ENCODE results near the gene PAPOLA. TPM values are rescaled to one million over a fixed set of nuclear protein-coding genes. Genes with fewer than 3 reads are reported as not detected.

PAPOLA gene
- total RNA-seq, 2 experiments from 2014 or later, result 99.3 to 197 TPM

DNA sequence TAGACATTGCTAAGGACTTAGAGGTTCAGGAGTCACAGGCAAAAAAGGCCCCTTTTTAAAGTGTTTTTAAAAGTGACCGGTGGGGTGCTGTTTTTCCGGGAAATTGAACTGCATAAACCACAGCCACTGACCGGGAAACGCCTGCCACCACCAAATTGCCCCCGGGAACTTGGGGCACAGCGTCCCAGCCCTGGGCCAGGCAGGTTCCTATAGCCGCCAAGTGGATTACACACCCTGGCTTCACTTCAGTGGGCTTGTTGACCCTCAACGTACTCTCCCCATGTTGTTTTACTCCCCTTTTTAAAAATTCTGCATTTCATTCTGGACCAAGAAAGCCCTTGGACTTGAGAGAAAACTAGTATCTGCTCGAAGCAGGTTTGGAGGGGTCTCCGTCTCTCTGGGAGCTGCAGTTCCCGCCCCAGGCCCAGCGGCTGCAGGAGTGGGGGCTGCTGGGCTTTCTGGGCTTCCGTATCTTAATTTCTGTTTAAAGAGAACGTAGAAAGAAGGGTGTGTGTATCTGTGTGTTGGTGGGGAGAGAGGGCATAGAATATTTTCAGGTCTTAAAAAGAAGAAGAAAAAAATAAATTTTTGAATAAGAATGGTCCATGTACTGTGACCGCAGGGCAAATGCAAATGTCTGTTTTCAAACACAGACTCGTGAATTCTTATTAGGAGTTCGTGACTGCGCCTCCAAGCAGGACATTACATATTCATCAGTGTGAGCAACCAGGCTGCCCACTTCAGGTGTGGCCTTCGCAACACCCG, 82.9 kb downstream of the PAPOLA start:
- H3K27ac ChIP-seq (ENCODE audit: low read depth, low read length, poor library complexity, severe bottlenecking), result no peak overlapping the region
- ChIA-PET POLR2A (interaction anchor here (0.5 to 0.7 kb wide), 2 partner anchors 13 to 221 kb away, joined by 3 read pairs; no protein-coding TSS in a partner anchor), CTCF (ENCODE audit: unreplicated experiment) (no interaction called here)
- no peaks in the 10 kb centered on the region; the same call in 1 of the 2 replicates for H4K20me1 ChIP-seq (ENCODE audit: insufficient read depth, low read length)
- H3K36me3 ChIP-seq (ENCODE audit: insufficient read depth, low read length), result no peaks in the 10 kb centered on the region
- DNase-seq (ENCODE audit: low spot score), result no peak
- no peak overlapping the region for H2AFZ ChIP-seq (ENCODE audit: low read length)
- intact Hi-C loops (cut with micrococcal nuclease; ENCODE audit: unreplicated experiment), result loop anchor here (2.0 kb wide), 1 partner anchor 156 kb away; no protein-coding TSS in a partner anchor
- no peaks in the 10 kb centered on the region for H3K9me2 ChIP-seq (ENCODE audit: insufficient read depth, low read length)
- H3K4me3 ChIP-seq (ENCODE audit: low read depth, low read length, poor library complexity, severe bottlenecking), result no peak overlapping the region
- no TSS peak for BruUV-seq (replicated peaks)
- H3K79me2 ChIP-seq (ENCODE audit: insufficient read depth, low read depth, low read length), result no peaks in the 10 kb centered on the region
- H3K4me2 ChIP-seq (ENCODE audit: low read length), result no peak overlapping the region
- no peaks in the 10 kb centered on the region for H3K4me1 ChIP-seq (ENCODE audit: insufficient read depth, low read length, poor library complexity, severe bottlenecking)
- H3K9me3 ChIP-seq (ENCODE audit: low read length), result no peaks in the 10 kb centered on the region
- TF ChIP-seq, protein P1, sequence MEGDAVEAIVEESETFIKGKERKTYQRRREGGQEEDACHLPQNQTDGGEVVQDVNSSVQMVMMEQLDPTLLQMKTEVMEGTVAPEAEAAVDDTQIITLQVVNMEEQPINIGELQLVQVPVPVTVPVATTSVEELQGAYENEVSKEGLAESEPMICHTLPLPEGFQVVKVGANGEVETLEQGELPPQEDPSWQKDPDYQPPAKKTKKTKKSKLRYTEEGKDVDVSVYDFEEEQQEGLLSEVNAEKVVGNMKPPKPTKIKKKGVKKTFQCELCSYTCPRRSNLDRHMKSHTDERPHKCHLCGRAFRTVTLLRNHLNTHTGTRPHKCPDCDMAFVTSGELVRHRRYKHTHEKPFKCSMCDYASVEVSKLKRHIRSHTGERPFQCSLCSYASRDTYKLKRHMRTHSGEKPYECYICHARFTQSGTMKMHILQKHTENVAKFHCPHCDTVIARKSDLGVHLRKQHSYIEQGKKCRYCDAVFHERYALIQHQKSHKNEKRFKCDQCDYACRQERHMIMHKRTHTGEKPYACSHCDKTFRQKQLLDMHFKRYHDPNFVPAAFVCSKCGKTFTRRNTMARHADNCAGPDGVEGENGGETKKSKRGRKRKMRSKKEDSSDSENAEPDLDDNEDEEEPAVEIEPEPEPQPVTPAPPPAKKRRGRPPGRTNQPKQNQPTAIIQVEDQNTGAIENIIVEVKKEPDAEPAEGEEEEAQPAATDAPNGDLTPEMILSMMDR (conservative IDR thresholded peaks at IDR 0.05; ENCODE audit: low read length), result no peak
- no peak for TF ChIP-seq EZH2phosphoT487 (IDR thresholded peaks at IDR 0.05; ENCODE audit: borderline replicate concordance, low read depth, low read length)

- intact Hi-C loops (cut with micrococcal nuclease; ENCODE audit: unreplicated experiment), result loop anchor here (2.0 kb wide), 1 partner anchor 155 kb away; no protein-coding TSS in a partner anchor
- no peak overlapping the region for H2AFZ ChIP-seq (ENCODE audit: low read length)
- H3K4me1 ChIP-seq (ENCODE audit: insufficient read depth, low read length, poor library complexity, severe bottlenecking), result no peaks in the 10 kb centered on the region
- POLR2A ChIA-PET, result interaction anchor here (0.7 kb wide), 1 partner anchor 14 kb away, joined by 3 read pairs; no protein-coding TSS in a partner anchor
- no peak for TF ChIP-seq EZH2phosphoT487 (IDR thresholded peaks at IDR 0.05; ENCODE audit: borderline replicate concordance, low read depth, low read length)
- TF ChIP-seq, protein P1 (conservative IDR thresholded peaks at IDR 0.05; ENCODE audit: low read length), result no peak
- CTCF ChIA-PET (ENCODE audit: unreplicated experiment), result no interaction called here
- no peaks in the 10 kb centered on the region for H3K9me3 ChIP-seq (ENCODE audit: low read length)
- no peaks in the 10 kb centered on the region; the same call in 1 of the 2 replicates for H4K20me1 ChIP-seq (ENCODE audit: insufficient read depth, low read length)
- no peaks in the 10 kb centered on the region for H3K79me2 ChIP-seq (ENCODE audit: insufficient read depth, low read depth, low read length)
- BruUV-seq (replicated peaks), result no TSS peak
- no peak overlapping the region for H3K4me3 ChIP-seq (ENCODE audit: low read depth, low read length, poor library complexity, severe bottlenecking)
- no peak overlapping the region for H3K4me2 ChIP-seq (ENCODE audit: low read length)
- H3K36me3 ChIP-seq (ENCODE audit: insufficient read depth, low read length), result no peaks in the 10 kb centered on the region
- H3K27ac ChIP-seq (ENCODE audit: low read depth, low read length, poor library complexity, severe bottlenecking), result no peak overlapping the region
- no peaks in the 10 kb centered on the region for H3K9me2 ChIP-seq (ENCODE audit: insufficient read depth, low read length)
- no peak for DNase-seq (ENCODE audit: low spot score)
These were observed 83.5 kb downstream of the PAPOLA start for GRCh38 chr14:96585672-96586013.

DNA sequence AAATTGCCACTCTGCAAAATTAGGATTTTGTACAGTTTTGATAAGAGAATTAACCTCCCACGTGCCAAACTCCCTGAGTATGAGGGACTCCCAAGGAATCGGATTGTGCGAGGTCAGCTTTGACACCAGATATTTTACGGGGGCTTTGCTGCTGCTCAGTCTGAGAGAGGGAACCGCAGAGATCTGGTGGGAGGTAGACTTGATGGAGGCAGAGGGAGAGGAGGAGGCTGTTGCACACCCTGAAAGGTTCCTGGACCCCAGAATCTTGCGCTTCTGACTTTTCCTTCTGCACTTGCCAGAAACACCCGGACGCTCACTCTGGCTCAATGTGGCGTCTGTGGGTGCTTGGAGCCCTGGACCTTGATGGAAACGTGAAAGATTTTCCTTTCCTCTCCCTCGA, 83.9 kb downstream of the PAPOLA start:
- POLR2A ChIA-PET, result interaction anchor here (0.7 kb wide), 1 partner anchor 14 kb away, joined by 3 read pairs; no protein-coding TSS in a partner anchor
- Histone ChIP-seq H3K4me1 (ENCODE audit: insufficient read depth, low read length, poor library complexity, severe bottlenecking) (no peaks in the 10 kb centered on the region), H4K20me1 (ENCODE audit: insufficient read depth, low read length) (no peaks in the 10 kb centered on the region; the same call in 1 of the 2 replicates), H3K36me3 (ENCODE audit: insufficient read depth, low read length) (no peaks in the 10 kb centered on the region), H3K9me2 (ENCODE audit: insufficient read depth, low read length) (no peaks in the 10 kb centered on the region), H3K79me2 (ENCODE audit: insufficient read depth, low read depth, low read length) (no peaks in the 10 kb centered on the region), H3K4me3 (ENCODE audit: low read depth, low read length, poor library complexity, severe bottlenecking) (no peak overlapping the region), H3K27ac (ENCODE audit: low read depth, low read length, poor library complexity, severe bottlenecking) (no peak overlapping the region), H3K4me2 (ENCODE audit: low read length) (no peak overlapping the region), H2AFZ (ENCODE audit: low read length) (no peak overlapping the region), H3K9me3 (ENCODE audit: low read length) (no peaks in the 10 kb centered on the region)
- no peak for TF ChIP-seq EZH2phosphoT487 (IDR thresholded peaks at IDR 0.05; ENCODE audit: borderline replicate concordance, low read depth, low read length)
- TF ChIP-seq, protein P1 (conservative IDR thresholded peaks at IDR 0.05; ENCODE audit: low read length), result no peak
- intact Hi-C loops (cut with micrococcal nuclease; ENCODE audit: unreplicated experiment), result no loop called here
- DNase-seq (ENCODE audit: low spot score), result no peak
- CTCF ChIA-PET (ENCODE audit: unreplicated experiment), result no interaction called here
- no TSS peak for BruUV-seq (replicated peaks)
